HG03025 (cell line): Measurements from ENCODE around the gene SUFU.

ENCODE experiments used
- ATAC-seq: cut with Tn5 transposase; IDR thresholded peaks from one replicate; pipeline ENCODE4 v1.9.1; 2021; ENCODE audit warnings: mild to moderate bottlenecking, moderate library complexity; ENCODE audit not compliant: unreplicated experiment, low FRiP score

SUFU gene

GRCh38 chr10:102588875-102589274, 85.1 kb downstream of the SUFU start:
- ATAC-seq = no peak

- no peak for ATAC-seq
Measured at GRCh38 chr10:102593074-102593803, 89.5 kb downstream of the SUFU start.

- ATAC-seq = no peak
Measured at GRCh38 chr10:102593804-102594079, 90.0 kb downstream of the SUFU start.

GRCh38 chr10:102595293-102595692, 91.5 kb downstream of the SUFU start:
- ATAC-seq = no peak

- ATAC-seq = no peak
Measured at GRCh38 chr10:102595897-102596296, 92.1 kb downstream of the SUFU start.

- ATAC-seq = no peak
Measured at GRCh38 chr10:102596506-102596971, 92.8 kb downstream of the SUFU start.

GRCh38 chr10:102597131-102597991, 93.6 kb downstream of the SUFU start:
- ATAC-seq = no peak

GRCh38 chr10:102598243-102598642, 94.5 kb downstream of the SUFU start:
- ATAC-seq = no peak

- ATAC-seq = no peak
Measured at GRCh38 chr10:102599565-102600327, 96.0 kb downstream of the SUFU start.

- ATAC-seq = no peak
Measured at GRCh38 chr10:102600816-102601215, 97.0 kb downstream of the SUFU start.

- no peak for ATAC-seq
Measured at GRCh38 chr10:102601639-102602038, 97.9 kb downstream of the SUFU start.

GRCh38 chr10:102602272-102603045, 98.7 kb downstream of the SUFU start:
- ATAC-seq = no peak

GRCh38 chr10:102603946-102604345, 100.2 kb downstream of the SUFU start:
- ATAC-seq = no peak

GRCh38 chr10:102604439-102604841, 100.7 kb downstream of the SUFU start:
- ATAC-seq = no peak

- ATAC-seq = no peak
Measured at GRCh38 chr10:102605712-102606111, 101.9 kb downstream of the SUFU start.

- no peak for ATAC-seq
Measured at GRCh38 chr10:102608487-102608886, 104.7 kb downstream of the SUFU start.

- ATAC-seq = no peak
Measured at GRCh38 chr10:102610441-102610887, 106.7 kb downstream of the SUFU start.

- no peak for ATAC-seq
Measured at GRCh38 chr10:102611514-102612087, 107.8 kb downstream of the SUFU start.

GRCh38 chr10:102612964-102613275, 109.1 kb downstream of the SUFU start:
- no peak for ATAC-seq

- no peak for ATAC-seq
Measured at GRCh38 chr10:102613286-102613685, 109.5 kb downstream of the SUFU start.
